Endothelial cell of umbilical vein (primary cell): Measurements from ENCODE around the gene RNF157. TPM values are rescaled to one million over a fixed set of nuclear protein-coding genes. Genes with fewer than 3 reads are reported as not detected.

Experiments
- BruUV-seq: library from RNA; stranded (reverse); fragments of 400-500 nt; replicated peaks from 2 replicates; lab custom pipeline; 2021; lab: Mats Ljungman, UMichigan
- CTCF ChIA-PET: fragments of 300-600, 350-600 bp; sonication (Branson Sonifier 250); formaldehyde crosslinking; loops from one replicate; lab custom pipeline; 2021; ENCODE audit warnings: antibody characterized with exemption, inconsistent platforms; lab: Charles Lee
- POLR2A ChIA-PET: fragments of 300-600, 350-600 bp; sonication (Branson Sonifier 250); formaldehyde crosslinking; loops from one replicate; lab custom pipeline; 2021; ENCODE audit warnings: antibody characterized with exemption, inconsistent platforms; lab: Charles Lee
- DNase-seq: peaks from one replicate; pipeline ENCODE4 v3.0.0-alpha.2; 2011; ENCODE audit warnings: low read depth, low spot score
- FAIRE-seq: peaks from 2 replicates; lab custom pipeline; 2011; peaks lifted over from hg19 to GRCh38; lab: Jason Lieb, UNC
- H2AFZ ChIP-seq: 2 replicates; pipeline ENCODE4 v1.6.0; 2012; ENCODE audit warnings: low read depth, low read length, control low read depth, inconsistent platforms
- H3K27ac ChIP-seq: 2 replicates; pipeline ENCODE4 v1.5.1; 2011; ENCODE audit warnings: low read depth, mild to moderate bottlenecking, control low read depth, low read length, moderate library complexity; ENCODE audit not compliant: insufficient read depth
- H3K27me3 ChIP-seq, 2 experiments: 2 replicates each; pipeline versions ENCODE4 v1.6.0 to v1.6.1; 2011; ENCODE audit warnings: low read length in 2 of 2, mixed read lengths in 1 of 2; ENCODE audit not compliant: control insufficient read depth in 2 of 2, insufficient read depth in 2 of 2
- H3K36me3 ChIP-seq, 2 experiments: 2 replicates in 1 of 2; 3 replicates in 1 of 2; pipeline ENCODE4 v1.5.1; 2011; ENCODE audit warnings: low read length in 2 of 2, mild to moderate bottlenecking in 1 of 2, moderate library complexity in 1 of 2; ENCODE audit not compliant: control insufficient read depth in 2 of 2, insufficient read depth in 2 of 2; ENCODE audit errors: extremely low read depth in 1 of 2
- H3K4me1 ChIP-seq: 3 replicates; pipeline ENCODE4 v1.5.1; 2011; ENCODE audit warnings: mild to moderate bottlenecking, low read length; ENCODE audit not compliant: control insufficient read depth, insufficient read depth; ENCODE audit errors: extremely low read depth
- H3K4me2 ChIP-seq: 2 replicates; pipeline ENCODE4 v1.6.1; 2011; ENCODE audit warnings: low read length, control low read depth, mixed read lengths; ENCODE audit not compliant: insufficient read depth
- H3K4me3 ChIP-seq, 3 experiments: fragments of 200-600 bp in 1 of 3; sonication (generic), shearing (Covaris generic) in 1 of 3; replicated peaks in 1 of 3; 2 replicates each; pipeline ENCODE4 v1.5.1; 2011 to 2016; ENCODE audit warnings: control low read depth in 3 of 3, low read length in 3 of 3, mild to moderate bottlenecking in 2 of 3, inconsistent platforms in 1 of 3, low read depth in 1 of 3, moderate library complexity in 1 of 3; ENCODE audit not compliant: insufficient read depth in 1 of 3
- H3K79me2 ChIP-seq: 2 replicates; pipeline ENCODE4 v1.6.0; 2012; ENCODE audit warnings: low read length, inconsistent platforms; ENCODE audit not compliant: control insufficient read depth, insufficient read depth
- H3K9ac ChIP-seq: replicated peaks from 2 replicates; pipeline ENCODE3; 2011; ENCODE audit warnings: low read length, control low read depth; ENCODE audit not compliant: insufficient read depth; ENCODE audit errors: extremely low read depth
- H3K9me1 ChIP-seq: replicated peaks from 3 replicates; pipeline ENCODE4 v1.6.0; 2011; ENCODE audit warnings: mild to moderate bottlenecking, low read length; ENCODE audit not compliant: control insufficient read depth, insufficient read depth; ENCODE audit errors: extremely low read depth
- H3K9me3 ChIP-seq: replicated peaks from 2 replicates; pipeline ENCODE4 v1.5.1; 2012; ENCODE audit warnings: low read length, inconsistent platforms; ENCODE audit not compliant: control insufficient read depth, insufficient read depth
- H4K20me1 ChIP-seq: replicated peaks from 2 replicates; pipeline ENCODE3; 2011; ENCODE audit warnings: mild to moderate bottlenecking, low read length; ENCODE audit not compliant: control insufficient read depth, insufficient read depth; ENCODE audit errors: extremely low read depth
- EZH2 ChIP-seq: IDR thresholded peaks from 2 replicates; pipeline ENCODE4 v1.6.1; 2012; ENCODE audit warnings: borderline replicate concordance, low read depth, mild to moderate bottlenecking, moderate library complexity, low read length, inconsistent platforms; ENCODE audit not compliant: severe bottlenecking
- FOS ChIP-seq: IDR thresholded peaks from 2 replicates; pipeline ENCODE4 v1.6.1; 2011; ENCODE audit warnings: mild to moderate bottlenecking, low read length, moderate library complexity, borderline replicate concordance; ENCODE audit not compliant: insufficient read depth
- GATA2 ChIP-seq: IDR thresholded peaks from 2 replicates; pipeline ENCODE4 v1.7.0; 2011; ENCODE audit warnings: low read depth, mild to moderate bottlenecking, moderate library complexity, mixed read lengths, low read length; ENCODE audit not compliant: insufficient read length, insufficient read depth
- JUN ChIP-seq: IDR thresholded peaks from 2 replicates; pipeline ENCODE4 v1.6.1; 2011; ENCODE audit warnings: borderline replicate concordance, low read depth; ENCODE audit not compliant: insufficient read length, insufficient read depth
- MYC ChIP-seq: IDR thresholded peaks from one replicate; pipeline ENCODE4 v1.6.1; 2011; ENCODE audit warnings: mild to moderate bottlenecking, low read depth, low read length
- POLR2A ChIP-seq: IDR thresholded peaks from 2 replicates; pipeline ENCODE4 v1.6.1; 2012; ENCODE audit warnings: low read depth, mild to moderate bottlenecking, control low read depth, low read length
- POLR2AphosphoS5 ChIP-seq: IDR thresholded peaks from 2 replicates; pipeline ENCODE4 v1.6.1; 2012; ENCODE audit warnings: low read depth, mild to moderate bottlenecking, control low read depth, low read length, moderate library complexity; ENCODE audit not compliant: insufficient read depth
- dilution Hi-C: fragments of 300-500 bp; cut with MboI; formaldehyde crosslinking; loops from one replicate; pipeline ENCODE4 v1.15.0; 2019; ENCODE audit warnings: low sequenced_read_pairs; ENCODE audit not compliant: extremely low pct_ligation_motif_present
- intact Hi-C: fragments of 100-400 bp; cut with micrococcal nuclease; formaldehyde crosslinking; loops from one replicate; pipeline ENCODE4 v1.10.0; 2022
- polyA plus RNA-seq, 4 experiments: library from polyadenylated mRNA; depleted of rRNA in 3 of 4; stranded (reverse) in 3 of 4; unstranded in 1 of 4; fragments of >200 nt; gene quantifications; 2 replicates each; pipeline versions ENCODE4 v1.2.1 to v1.2.3, GENCODE V29; 2011 to 2012; ENCODE audit warnings: missing spikeins in 1 of 4
- total RNA-seq: library from RNA; stranded (reverse); gene quantifications from 2 replicates; pipeline ENCODE4 v1.2.3, GENCODE V29; 2021
- TF ChIP-seq, protein P1 (sequence below), 2 donors: IDR thresholded peaks; 1 replicate in 1 of 2; 2 replicates in 1 of 2; pipeline ENCODE4 v1.5.1; 2011; ENCODE audit warnings: low read length in 2 of 2, mild to moderate bottlenecking in 2 of 2, moderate library complexity in 2 of 2, control low read depth in 1 of 2, inconsistent platforms in 1 of 2, low read depth in 1 of 2; ENCODE audit not compliant: insufficient read depth in 1 of 2; ENCODE audit errors: extremely low read depth in 1 of 2
- TF ChIP-seq, protein P2 (sequence below): IDR thresholded peaks from 2 replicates; pipeline ENCODE4 v1.6.1; 2011; ENCODE audit not compliant: insufficient read depth, insufficient read length

RNF157 gene
- total and polyA plus RNA-seq, 2 donors (not counting 3 experiments of a cell fraction or from before 2014, with no cell fraction given): 0.07 to 0.86 TPM

DNA sequence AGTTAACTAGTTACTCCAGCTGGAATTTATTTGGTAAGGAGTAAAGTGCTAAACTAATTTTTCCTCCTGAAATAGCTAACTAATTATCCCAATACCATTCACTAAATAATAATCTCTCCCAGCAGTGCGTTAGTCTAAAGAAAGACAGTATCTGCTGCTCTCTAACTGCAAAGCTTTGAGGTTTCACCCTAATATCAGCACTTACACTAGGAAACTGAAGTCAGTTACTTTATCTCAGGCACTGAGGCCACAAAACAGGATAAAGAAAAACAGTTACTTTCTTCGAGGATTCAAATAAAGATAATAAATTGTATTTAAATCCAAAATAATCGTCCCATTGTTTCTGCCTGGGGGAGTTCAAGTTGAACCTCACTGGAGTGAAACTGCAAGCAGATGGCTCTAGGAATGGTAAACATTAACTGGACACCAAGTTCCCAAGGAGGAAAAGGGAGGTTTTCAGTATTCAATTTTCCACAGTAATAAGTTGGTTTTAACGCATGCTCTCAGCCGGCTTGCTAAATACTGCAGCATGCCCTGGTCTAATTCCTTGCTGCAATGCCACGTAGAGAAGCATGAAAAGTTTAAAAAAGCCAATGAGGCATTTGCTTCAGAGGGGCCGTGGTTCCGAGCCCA lies 79.3 kb downstream of the RNF157 start:
- no peaks in the 10 kb centered on the region for H3K4me1 ChIP-seq
- FAIRE-seq: no peak
- no peaks in the 10 kb centered on the region for H4K20me1 ChIP-seq
- peaks cover 12 to 18% of the 10 kb centered on the region in 2 experiments for H3K27me3 ChIP-seq
- intact Hi-C loops (no loop called here), dilution Hi-C loops (no loop called here)
- no TSS peak for BruUV-seq
- H3K4me3 ChIP-seq: no peak overlapping the region
- no peak for DNase-seq
- no peaks in the 10 kb centered on the region for H3K36me3 ChIP-seq
- H3K79me2 ChIP-seq: no peaks in the 10 kb centered on the region
- no peak overlapping the region for H3K9ac ChIP-seq
- no peak overlapping the region for H2AFZ ChIP-seq
- H3K27ac ChIP-seq: no peak overlapping the region
- CTCF ChIA-PET: interaction anchor here (0.8 to 2.2 kb wide), 4 partner anchors 11 to 119 kb away, joined by 3 to 7 read pairs (median 4); no protein-coding TSS in a partner anchor
- H3K9me3 ChIP-seq: no peaks in the 10 kb centered on the region
- H3K9me1 ChIP-seq: no peaks in the 10 kb centered on the region
- TF ChIP-seq GATA2: no peak
- no peak for TF ChIP-seq POLR2A
- no peak for TF ChIP-seq JUN
- TF ChIP-seq POLR2AphosphoS5: no peak
- TF ChIP-seq, protein P1, sequence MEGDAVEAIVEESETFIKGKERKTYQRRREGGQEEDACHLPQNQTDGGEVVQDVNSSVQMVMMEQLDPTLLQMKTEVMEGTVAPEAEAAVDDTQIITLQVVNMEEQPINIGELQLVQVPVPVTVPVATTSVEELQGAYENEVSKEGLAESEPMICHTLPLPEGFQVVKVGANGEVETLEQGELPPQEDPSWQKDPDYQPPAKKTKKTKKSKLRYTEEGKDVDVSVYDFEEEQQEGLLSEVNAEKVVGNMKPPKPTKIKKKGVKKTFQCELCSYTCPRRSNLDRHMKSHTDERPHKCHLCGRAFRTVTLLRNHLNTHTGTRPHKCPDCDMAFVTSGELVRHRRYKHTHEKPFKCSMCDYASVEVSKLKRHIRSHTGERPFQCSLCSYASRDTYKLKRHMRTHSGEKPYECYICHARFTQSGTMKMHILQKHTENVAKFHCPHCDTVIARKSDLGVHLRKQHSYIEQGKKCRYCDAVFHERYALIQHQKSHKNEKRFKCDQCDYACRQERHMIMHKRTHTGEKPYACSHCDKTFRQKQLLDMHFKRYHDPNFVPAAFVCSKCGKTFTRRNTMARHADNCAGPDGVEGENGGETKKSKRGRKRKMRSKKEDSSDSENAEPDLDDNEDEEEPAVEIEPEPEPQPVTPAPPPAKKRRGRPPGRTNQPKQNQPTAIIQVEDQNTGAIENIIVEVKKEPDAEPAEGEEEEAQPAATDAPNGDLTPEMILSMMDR (IDR thresholded peaks at IDR 0.05; ENCODE audit: extremely low read depth in 1 of 2, insufficient read depth in 1 of 2, low read depth in 1 of 2, low read length in 2 of 2): no peak
- TF ChIP-seq FOS: no peak
- TF ChIP-seq, protein P2, sequence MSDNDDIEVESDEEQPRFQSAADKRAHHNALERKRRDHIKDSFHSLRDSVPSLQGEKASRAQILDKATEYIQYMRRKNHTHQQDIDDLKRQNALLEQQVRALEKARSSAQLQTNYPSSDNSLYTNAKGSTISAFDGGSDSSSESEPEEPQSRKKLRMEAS: no peak
- no peak for TF ChIP-seq EZH2
- no peak for TF ChIP-seq MYC
- H3K4me2 ChIP-seq: no peak overlapping the region
- POLR2A ChIA-PET: no interaction called here
